SK-N-SH treated with all-trans-retinoic acid at 6 μM for 48 hours (cell line): ENCODE data around the gene PRSS33.

ENCODE experiments used
- ATAC-seq: fragments of 200-7000 bp; cut with Tn5 transposase; 3 replicates; pipeline ENCODE4 v1.9.1; 2020; ENCODE audit warnings: mild to moderate bottlenecking, moderate library complexity
- BACH2 ChIP-seq: fragments of 250-450 bp; sonication (Bioruptor Pico); IDR thresholded peaks from 2 replicates; pipeline ENCODE4 v1.9.0; 2021; ENCODE audit warnings: mild to moderate bottlenecking, borderline replicate concordance
- CSDC2 ChIP-seq: fragments of 250-450 bp; sonication (Bioruptor Pico); IDR thresholded peaks from 2 replicates; pipeline ENCODE4 v1.5.0; 2020; ENCODE audit warnings: mild to moderate bottlenecking, moderate library complexity
- CSRNP3 ChIP-seq: fragments of 250-450 bp; sonication (Bioruptor Pico); IDR thresholded peaks from 2 replicates; pipeline ENCODE4 v1.5.1; 2021; ENCODE audit warnings: mild to moderate bottlenecking, moderate library complexity
- ESRRG ChIP-seq: fragments of 250-450 bp; sonication (Bioruptor Pico); IDR thresholded peaks from 2 replicates; pipeline ENCODE4 v1.6.1; 2021; ENCODE audit warnings: mild to moderate bottlenecking
- GLIS3 ChIP-seq: fragments of 250-450 bp; sonication (Bioruptor Pico); IDR thresholded peaks from 2 replicates; pipeline ENCODE4 v1.5.0; 2020; ENCODE audit warnings: mild to moderate bottlenecking, moderate library complexity
- ISL1 ChIP-seq: fragments of 250-450 bp; sonication (Bioruptor Pico); IDR thresholded peaks from 2 replicates; pipeline ENCODE4 v2.1.2; 2022; ENCODE audit warnings: mild to moderate bottlenecking, moderate library complexity
- OSR1 ChIP-seq: fragments of 250-450 bp; sonication (Bioruptor Pico); IDR thresholded peaks from 2 replicates; pipeline ENCODE4 v1.8.0; 2022; ENCODE audit warnings: moderate library complexity, mild to moderate bottlenecking, inconsistent platforms
- PATZ1 ChIP-seq: fragments of 250-450 bp; sonication (Bioruptor Pico); IDR thresholded peaks from 2 replicates; pipeline ENCODE4 v1.8.0; 2020; ENCODE audit warnings: mild to moderate bottlenecking, moderate library complexity, borderline replicate concordance
- POU6F1 ChIP-seq: fragments of 250-450 bp; sonication (Bioruptor Pico); IDR thresholded peaks from 2 replicates; pipeline ENCODE4 v1.8.0; 2021; ENCODE audit warnings: low read depth, mild to moderate bottlenecking, moderate library complexity, borderline replicate concordance
- PPARA ChIP-seq: fragments of 250-450 bp; sonication (Bioruptor Pico); IDR thresholded peaks from 2 replicates; pipeline ENCODE4 v1.5.0; 2020; ENCODE audit warnings: mild to moderate bottlenecking, borderline replicate concordance
- RARB ChIP-seq: fragments of 250-450 bp; sonication (Bioruptor Pico); IDR thresholded peaks from 2 replicates; pipeline ENCODE4 v1.8.0; 2021; ENCODE audit warnings: mild to moderate bottlenecking, moderate library complexity
- SNAI2 ChIP-seq: fragments of 250-450 bp; sonication (Bioruptor Pico); IDR thresholded peaks from 2 replicates; pipeline ENCODE4 v1.5.0; 2020; ENCODE audit warnings: mild to moderate bottlenecking, moderate library complexity
- TCF4 ChIP-seq: fragments of 250-450 bp; sonication (Bioruptor Pico); IDR thresholded peaks from 2 replicates; pipeline ENCODE4 v1.8.0; 2021; ENCODE audit warnings: mild to moderate bottlenecking, moderate library complexity, borderline replicate concordance
- TOX ChIP-seq: fragments of 250-450 bp; sonication (Bioruptor Pico); IDR thresholded peaks from 2 replicates; pipeline ENCODE4 v1.8.0; 2021; ENCODE audit warnings: mild to moderate bottlenecking, moderate library complexity, borderline replicate concordance
- TSHZ2 ChIP-seq: fragments of 250-450 bp; sonication (Bioruptor Pico); IDR thresholded peaks from 2 replicates; pipeline ENCODE4 v1.5.0; 2020; ENCODE audit warnings: mild to moderate bottlenecking, moderate library complexity
- ZC3H10 ChIP-seq: fragments of 250-450 bp; sonication (Bioruptor Pico); IDR thresholded peaks from 2 replicates; pipeline ENCODE4 v1.5.1; 2021; ENCODE audit warnings: mild to moderate bottlenecking, moderate library complexity
- ZFP3 ChIP-seq: fragments of 250-450 bp; sonication (Bioruptor Pico); IDR thresholded peaks from 2 replicates; pipeline ENCODE4 v1.5.0; 2020; ENCODE audit warnings: mild to moderate bottlenecking, moderate library complexity
- ZFP30 ChIP-seq: fragments of 450-650 bp; formaldehyde crosslinking; IDR thresholded peaks from 2 replicates; pipeline ENCODE4 v1.5.0; 2022; ENCODE audit warnings: mild to moderate bottlenecking, moderate library complexity
- ZNF565 ChIP-seq: fragments of 450-650 bp; formaldehyde crosslinking; conservative IDR thresholded peaks from 2 replicates; pipeline ENCODE4 v1.5.0; 2020; ENCODE audit warnings: low read depth, mild to moderate bottlenecking, moderate library complexity
- ZNF70 ChIP-seq: fragments of 450-650 bp; formaldehyde crosslinking; IDR thresholded peaks from 2 replicates; pipeline ENCODE4 v1.5.0; 2020; ENCODE audit warnings: mild to moderate bottlenecking, moderate library complexity
- ZNF8 ChIP-seq: fragments of 450-650 bp; formaldehyde crosslinking; IDR thresholded peaks from 2 replicates; pipeline ENCODE4 v1.5.0; 2020; ENCODE audit warnings: mild to moderate bottlenecking, moderate library complexity

Gene PRSS33

GRCh38 chr16:2775131-2775716 is 12.1 kb downstream of the PRSS33 start:
- TF ChIP-seq ZNF8 (CRISPR knock-in tag) (no peak), CSDC2 (CRISPR knock-in tag) (no peak), PATZ1 (CRISPR knock-in tag) (no peak), ZFP30 (CRISPR knock-in tag) (no peak), GLIS3 (no peak), ESRRG (CRISPR knock-in tag) (no peak), POU6F1 (no peak), ISL1 (CRISPR knock-in tag) (no peak), TOX (no peak), TSHZ2 (no peak), ZFP3 (CRISPR knock-in tag) (no peak), BACH2 (CRISPR knock-in tag) (no peak), ZC3H10 (CRISPR knock-in tag) (no peak), TCF4 (CRISPR knock-in tag) (no peak), OSR1 (CRISPR knock-in tag) (no peak), SNAI2 (CRISPR knock-in tag) (no peak), PPARA (CRISPR knock-in tag) (no peak), RARB (CRISPR knock-in tag) (no peak), CSRNP3 (CRISPR knock-in tag) (no peak), ZNF70 (CRISPR knock-in tag) (no peak)
- ATAC-seq, result no peak

GRCh38 chr16:2774161-2774891 is 13.0 kb downstream of the PRSS33 start:
- ATAC-seq, result no peak
- no peak for TF ChIP-seq ZNF565
- TF ChIP-seq TSHZ2, result no peak
- TF ChIP-seq, all 23 proteins: peak for 0
